GM23338 (cell line): ENCODE data around the gene STK11IP. TPM values are rescaled to one million over a fixed set of nuclear protein-coding genes. Genes with fewer than 3 reads are reported as not detected.

Source experiments
- ATAC-seq: fragments of 200-7000 bp; cut with Tn5 transposase; 3 replicates; pipeline ENCODE4 v1.9.1; 2020
- DNase-seq: peaks from one replicate; pipeline ENCODE4 v3.0.0-alpha.2; 2015; ENCODE audit warnings: low spot score
- H2AFZ ChIP-seq: fragments of 200-600 bp; sonication (generic); 2 replicates; pipeline ENCODE4 v1.8.0; 2016; ENCODE audit warnings: antibody characterized with exemption, mild to moderate bottlenecking, moderate library complexity
- H3F3A ChIP-seq: fragments of 200-600 bp; sonication (generic); replicated peaks from 2 replicates; pipeline ENCODE4 v1.8.0; 2017; ENCODE audit warnings: antibody characterized with exemption, mixed run types, low read depth
- H3K27ac ChIP-seq: fragments of 200-600 bp; sonication (generic); 2 replicates; pipeline ENCODE4 v1.6.1; 2016; ENCODE audit warnings: low read depth
- H3K27me3 ChIP-seq: fragments of 200-600 bp; sonication (generic); 2 replicates; pipeline ENCODE4 v1.8.0; 2016; ENCODE audit warnings: mild to moderate bottlenecking, mixed run types, moderate library complexity; ENCODE audit not compliant: insufficient read depth
- H3K36me3 ChIP-seq: fragments of 200-600 bp; sonication (generic); 2 replicates; pipeline ENCODE4 v1.8.0; 2016; ENCODE audit warnings: mild to moderate bottlenecking; ENCODE audit not compliant: insufficient read depth
- H3K4me1 ChIP-seq: fragments of 200-600 bp; sonication (generic); 2 replicates; pipeline ENCODE4 v1.8.0; 2016; ENCODE audit warnings: mild to moderate bottlenecking, moderate library complexity; ENCODE audit not compliant: insufficient read depth
- H3K4me2 ChIP-seq: fragments of 200-600 bp; sonication (generic); 2 replicates; pipeline ENCODE4 v1.7.1; 2017; ENCODE audit warnings: mixed run types
- H3K4me3 ChIP-seq: fragments of 200-600 bp; sonication (generic); 2 replicates; pipeline ENCODE4 v1.6.1; 2016; ENCODE audit warnings: mixed run types
- H3K79me2 ChIP-seq: fragments of 200-600 bp; sonication (generic); replicated peaks from 2 replicates; pipeline ENCODE4 v1.8.0; 2017; ENCODE audit warnings: mild to moderate bottlenecking; ENCODE audit not compliant: insufficient read depth
- H3K9me2 ChIP-seq: fragments of 200-600 bp; sonication (generic); 2 replicates; pipeline ENCODE4 v1.8.0; 2017; ENCODE audit not compliant: insufficient read depth
- H4K20me1 ChIP-seq: fragments of 200-600 bp; sonication (generic); replicated peaks from 2 replicates; pipeline ENCODE4 v1.8.0; 2017; ENCODE audit warnings: mild to moderate bottlenecking; ENCODE audit not compliant: insufficient read depth
- H3K27ac Mint-ChIP-seq: 2 replicates; pipeline ENCODE4 v1.8.0; 2020; ENCODE audit warnings: inconsistent platforms, mild to moderate bottlenecking, moderate library complexity, mixed read lengths
- H3K27me3 Mint-ChIP-seq: 3 replicates; pipeline ENCODE4 v1.8.0; 2022; ENCODE audit warnings: low read depth, mild to moderate bottlenecking, moderate library complexity, mixed read lengths, inconsistent platforms; ENCODE audit not compliant: insufficient read depth, poor library complexity
- H3K36me3 Mint-ChIP-seq: 3 replicates; pipeline ENCODE4 v1.8.0; 2021; ENCODE audit warnings: low read depth, mild to moderate bottlenecking, inconsistent platforms, moderate library complexity, mixed read lengths
- H3K4me1 Mint-ChIP-seq: 3 replicates; pipeline ENCODE4 v1.8.0; 2020; ENCODE audit warnings: mild to moderate bottlenecking, inconsistent platforms, mixed read lengths
- H3K4me3 Mint-ChIP-seq: 3 replicates; pipeline ENCODE4 v1.8.0; 2021; ENCODE audit warnings: moderate library complexity, mild to moderate bottlenecking, inconsistent platforms, mixed read lengths
- H3K9me3 Mint-ChIP-seq: 3 replicates; pipeline ENCODE4 v1.8.0; 2020; ENCODE audit warnings: moderate library complexity, mild to moderate bottlenecking, inconsistent platforms, mixed read lengths
- CREB1 ChIP-seq: fragments of 250-450 bp; sonication (Bioruptor Pico); IDR thresholded peaks from 2 replicates; pipeline ENCODE4 v1.5.0; 2020; ENCODE audit warnings: low read depth, mild to moderate bottlenecking, moderate library complexity
- ETS1 ChIP-seq: IDR thresholded peaks from 2 replicates; pipeline ENCODE4 v1.6.1; 2016; ENCODE audit warnings: antibody characterized with exemption
- EZH2 ChIP-seq: fragments of 200-600 bp; sonication (generic); IDR thresholded peaks from one replicate; pipeline ENCODE4 v1.8.0; 2017; ENCODE audit warnings: antibody characterized with exemption, mild to moderate bottlenecking, low read depth; ENCODE audit not compliant: unreplicated experiment
- EZH2phosphoT487 ChIP-seq: fragments of 200-600 bp; sonication (generic); IDR thresholded peaks from one replicate; pipeline ENCODE4 v1.8.1; 2018; ENCODE audit warnings: antibody characterized with exemption; ENCODE audit not compliant: unreplicated experiment
- JUNB ChIP-seq: IDR thresholded peaks from one replicate; pipeline ENCODE4 v1.6.1; 2016; ENCODE audit warnings: antibody characterized with exemption; ENCODE audit not compliant: unreplicated experiment
- NANOG ChIP-seq: IDR thresholded peaks from 2 replicates; pipeline ENCODE4 v1.6.1; 2016; ENCODE audit warnings: antibody characterized with exemption, borderline replicate concordance
- POLR2AphosphoS5 ChIP-seq: IDR thresholded peaks from 2 replicates; pipeline ENCODE4 v1.6.1; 2016; ENCODE audit warnings: antibody characterized with exemption, low read depth
- STAT1 ChIP-seq: IDR thresholded peaks from one replicate; pipeline ENCODE4 v1.6.1; 2016; ENCODE audit warnings: antibody characterized with exemption; ENCODE audit not compliant: unreplicated experiment
- ZNF114 ChIP-seq: fragments of 250-450 bp; sonication (Bioruptor Pico); IDR thresholded peaks from 2 replicates; pipeline ENCODE4 v1.5.0; 2020; ENCODE audit warnings: mild to moderate bottlenecking, moderate library complexity
- ZNF331 ChIP-seq: fragments of 250-450 bp; sonication (Bioruptor Pico); IDR thresholded peaks from 2 replicates; pipeline ENCODE4 v1.5.0; 2020; ENCODE audit warnings: low read depth, mild to moderate bottlenecking, moderate library complexity
- ZNF462 ChIP-seq: fragments of 250-450 bp; sonication (Bioruptor Pico); IDR thresholded peaks from 2 replicates; pipeline ENCODE4 v1.5.0; 2020; ENCODE audit warnings: mild to moderate bottlenecking, moderate library complexity
- polyA plus RNA-seq: library from polyadenylated mRNA; unstranded; fragments of >200 nt; fragmentation: Nextera tagmentation; extraction: Ambion mirVana; gene quantifications from 2 replicates; pipeline ENCODE4 v1.2.1, GENCODE V29; 2016
- total RNA-seq: library from RNA; depleted of rRNA; stranded (reverse); fragments of >200 nt; shearing (Covaris generic); gene quantifications from 2 replicates; pipeline ENCODE4 v1.2.3, GENCODE V29; 2014
- TF ChIP-seq, protein P1 (sequence below): IDR thresholded peaks from one replicate; pipeline ENCODE4 v1.6.1; 2018; ENCODE audit warnings: antibody characterized with exemption; ENCODE audit not compliant: unreplicated experiment
- TF ChIP-seq, protein P2 (sequence below), 2 experiments: fragments of 200-600 bp in 1 of 2; sonication (generic) in 1 of 2; conservative IDR thresholded peaks; 2 replicates each; pipeline versions ENCODE4 v1.5.1 to v1.6.1; 2016 to 2017; ENCODE audit warnings: antibody characterized with exemption in 2 of 2, low read depth in 2 of 2, mild to moderate bottlenecking in 2 of 2, moderate library complexity in 1 of 2

The STK11IP gene
- total and polyA plus RNA-seq, 2 experiments from 2014 or later, result 16.6 to 28.1 TPM

GRCh38 chr2:219633276-219634065, 35.8 kb downstream of the STK11IP start:
- Histone ChIP-seq H4K20me1 (no peaks in the 10 kb centered on the region), H3K9me2 (no peaks in the 10 kb centered on the region), H2AFZ (no peak overlapping the region), H3K27ac (no peak overlapping the region), H3K4me1 (no peaks in the 10 kb centered on the region; the same call in 1 of the 2 replicates), H3K79me2 (no peaks in the 10 kb centered on the region), H3K27me3 (no peaks in the 10 kb centered on the region), H3K36me3 (no peaks in the 10 kb centered on the region), H3F3A (no peaks in the 10 kb centered on the region), H3K4me3 (no peak overlapping the region), H3K4me2 (no peak overlapping the region)
- no peak for DNase-seq
- H3K9me3 Mint-ChIP-seq, result no peaks in the 10 kb centered on the region; the same call in 1 of the 3 replicates
- H3K27me3 Mint-ChIP-seq, result peaks cover 10% of the 10 kb centered on the region
- H3K36me3 Mint-ChIP-seq, result peaks cover 2% of the 10 kb centered on the region; the same call in 1 of the 3 replicates
- H3K4me3 Mint-ChIP-seq, result no peak overlapping the region
- H3K27ac Mint-ChIP-seq, result no peak overlapping the region
- H3K4me1 Mint-ChIP-seq, result peaks cover 4% of the 10 kb centered on the region; the same call in 2 of the 3 replicates
- no peak for ATAC-seq
- TF ChIP-seq JUNB, result no peak
- TF ChIP-seq ZNF114 (CRISPR knock-in tag), result no peak
- TF ChIP-seq, protein P1, sequence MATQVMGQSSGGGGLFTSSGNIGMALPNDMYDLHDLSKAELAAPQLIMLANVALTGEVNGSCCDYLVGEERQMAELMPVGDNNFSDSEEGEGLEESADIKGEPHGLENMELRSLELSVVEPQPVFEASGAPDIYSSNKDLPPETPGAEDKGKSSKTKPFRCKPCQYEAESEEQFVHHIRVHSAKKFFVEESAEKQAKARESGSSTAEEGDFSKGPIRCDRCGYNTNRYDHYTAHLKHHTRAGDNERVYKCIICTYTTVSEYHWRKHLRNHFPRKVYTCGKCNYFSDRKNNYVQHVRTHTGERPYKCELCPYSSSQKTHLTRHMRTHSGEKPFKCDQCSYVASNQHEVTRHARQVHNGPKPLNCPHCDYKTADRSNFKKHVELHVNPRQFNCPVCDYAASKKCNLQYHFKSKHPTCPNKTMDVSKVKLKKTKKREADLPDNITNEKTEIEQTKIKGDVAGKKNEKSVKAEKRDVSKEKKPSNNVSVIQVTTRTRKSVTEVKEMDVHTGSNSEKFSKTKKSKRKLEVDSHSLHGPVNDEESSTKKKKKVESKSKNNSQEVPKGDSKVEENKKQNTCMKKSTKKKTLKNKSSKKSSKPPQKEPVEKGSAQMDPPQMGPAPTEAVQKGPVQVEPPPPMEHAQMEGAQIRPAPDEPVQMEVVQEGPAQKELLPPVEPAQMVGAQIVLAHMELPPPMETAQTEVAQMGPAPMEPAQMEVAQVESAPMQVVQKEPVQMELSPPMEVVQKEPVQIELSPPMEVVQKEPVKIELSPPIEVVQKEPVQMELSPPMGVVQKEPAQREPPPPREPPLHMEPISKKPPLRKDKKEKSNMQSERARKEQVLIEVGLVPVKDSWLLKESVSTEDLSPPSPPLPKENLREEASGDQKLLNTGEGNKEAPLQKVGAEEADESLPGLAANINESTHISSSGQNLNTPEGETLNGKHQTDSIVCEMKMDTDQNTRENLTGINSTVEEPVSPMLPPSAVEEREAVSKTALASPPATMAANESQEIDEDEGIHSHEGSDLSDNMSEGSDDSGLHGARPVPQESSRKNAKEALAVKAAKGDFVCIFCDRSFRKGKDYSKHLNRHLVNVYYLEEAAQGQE, result no peak
- TF ChIP-seq POLR2AphosphoS5, result no peak
- TF ChIP-seq CREB1 (CRISPR knock-in tag), result no peak
- TF ChIP-seq ZNF462 (CRISPR knock-in tag), result no peak
- no peak for TF ChIP-seq NANOG
- no peak for TF ChIP-seq ZNF331 (CRISPR knock-in tag)
- no peak for TF ChIP-seq EZH2phosphoT487
- TF ChIP-seq STAT1, result no peak
- TF ChIP-seq EZH2, result no peak
- TF ChIP-seq ETS1, result no peak
- TF ChIP-seq, protein P2, sequence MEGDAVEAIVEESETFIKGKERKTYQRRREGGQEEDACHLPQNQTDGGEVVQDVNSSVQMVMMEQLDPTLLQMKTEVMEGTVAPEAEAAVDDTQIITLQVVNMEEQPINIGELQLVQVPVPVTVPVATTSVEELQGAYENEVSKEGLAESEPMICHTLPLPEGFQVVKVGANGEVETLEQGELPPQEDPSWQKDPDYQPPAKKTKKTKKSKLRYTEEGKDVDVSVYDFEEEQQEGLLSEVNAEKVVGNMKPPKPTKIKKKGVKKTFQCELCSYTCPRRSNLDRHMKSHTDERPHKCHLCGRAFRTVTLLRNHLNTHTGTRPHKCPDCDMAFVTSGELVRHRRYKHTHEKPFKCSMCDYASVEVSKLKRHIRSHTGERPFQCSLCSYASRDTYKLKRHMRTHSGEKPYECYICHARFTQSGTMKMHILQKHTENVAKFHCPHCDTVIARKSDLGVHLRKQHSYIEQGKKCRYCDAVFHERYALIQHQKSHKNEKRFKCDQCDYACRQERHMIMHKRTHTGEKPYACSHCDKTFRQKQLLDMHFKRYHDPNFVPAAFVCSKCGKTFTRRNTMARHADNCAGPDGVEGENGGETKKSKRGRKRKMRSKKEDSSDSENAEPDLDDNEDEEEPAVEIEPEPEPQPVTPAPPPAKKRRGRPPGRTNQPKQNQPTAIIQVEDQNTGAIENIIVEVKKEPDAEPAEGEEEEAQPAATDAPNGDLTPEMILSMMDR (conservative IDR thresholded peaks at IDR 0.05; ENCODE audit: low read depth in 2 of 2), result no peak
